ENCODE results near the gene MTCL1.

The MTCL1 gene

GRCh38 chr18:8803063-8803795 is 97.9 kb downstream of the MTCL1 start:
- no peak for DNase-seq (ENCODE audit: low read depth, low spot score)
- no peak overlapping the region for H3K27ac ChIP-seq

- DNase-seq (ENCODE audit: low read depth, low spot score), result no peak
- H3K27ac ChIP-seq, result no peak overlapping the region
Observed at GRCh38 chr18:8803957-8804356, 98.6 kb downstream of the MTCL1 start.

- H3K27ac ChIP-seq, result no peak overlapping the region
- no peak for DNase-seq (ENCODE audit: low read depth, low spot score)
Observed at GRCh38 chr18:8805552-8805951, 100.2 kb downstream of the MTCL1 start.

- no peak overlapping the region for H3K27ac ChIP-seq
- no peak for DNase-seq (ENCODE audit: low read depth, low spot score)
Observed at GRCh38 chr18:8806100-8806797, 100.9 kb downstream of the MTCL1 start.

GRCh38 chr18:8806798-8807487 is 101.6 kb downstream of the MTCL1 start:
- DNase-seq (ENCODE audit: low read depth, low spot score), result no peak
- no peak overlapping the region for H3K27ac ChIP-seq

- DNase-seq (ENCODE audit: low read depth, low spot score), result no peak
- no peak overlapping the region for H3K27ac ChIP-seq
Observed at GRCh38 chr18:8807488-8807805, 102.1 kb downstream of the MTCL1 start.

GRCh38 chr18:8808001-8808400 is 102.6 kb downstream of the MTCL1 start:
- no peak overlapping the region for H3K27ac ChIP-seq
- DNase-seq (ENCODE audit: low read depth, low spot score), result no peak

GRCh38 chr18:8809514-8809913 is 104.2 kb downstream of the MTCL1 start:
- H3K27ac ChIP-seq, result no peak overlapping the region
- DNase-seq (ENCODE audit: low read depth, low spot score), result no peak

GRCh38 chr18:8810157-8810556 is 104.8 kb downstream of the MTCL1 start:
- no peak overlapping the region for H3K27ac ChIP-seq
- no peak for DNase-seq (ENCODE audit: low read depth, low spot score)

- DNase-seq (ENCODE audit: low read depth, low spot score), result no peak
- H3K27ac ChIP-seq, result no peak overlapping the region
Observed at GRCh38 chr18:8811115-8811514, 105.8 kb downstream of the MTCL1 start.

- no peak for DNase-seq (ENCODE audit: low read depth, low spot score)
- H3K27ac ChIP-seq, result no peak overlapping the region
Observed at GRCh38 chr18:8812631-8813030, 107.3 kb downstream of the MTCL1 start.

GRCh38 chr18:8813611-8814010 is 108.3 kb downstream of the MTCL1 start:
- no peak overlapping the region for H3K27ac ChIP-seq
- DNase-seq (ENCODE audit: low read depth, low spot score), result no peak

GRCh38 chr18:8814206-8814605 is 108.8 kb downstream of the MTCL1 start:
- no peak for DNase-seq (ENCODE audit: low read depth, low spot score)
- no peak overlapping the region for H3K27ac ChIP-seq

GRCh38 chr18:8816220-8816619 is 110.9 kb downstream of the MTCL1 start:
- DNase-seq (ENCODE audit: low read depth, low spot score), result no peak
- H3K27ac ChIP-seq, result no peak overlapping the region

GRCh38 chr18:8816816-8817215 is 111.5 kb downstream of the MTCL1 start:
- no peak for DNase-seq (ENCODE audit: low read depth, low spot score)
- no peak overlapping the region for H3K27ac ChIP-seq

- H3K27ac ChIP-seq, result no peak overlapping the region
- DNase-seq (ENCODE audit: low read depth, low spot score), result no peak
Observed at GRCh38 chr18:8818982-8819381, 113.6 kb downstream of the MTCL1 start.

GRCh38 chr18:8820396-8821082 is 115.2 kb downstream of the MTCL1 start:
- H3K27ac ChIP-seq, result no peak overlapping the region
- DNase-seq (ENCODE audit: low read depth, low spot score), result no peak

- DNase-seq (ENCODE audit: low read depth, low spot score), result no peak
- no peak overlapping the region for H3K27ac ChIP-seq
Observed at GRCh38 chr18:8821083-8821465, 115.7 kb downstream of the MTCL1 start.

GRCh38 chr18:8821531-8821930 is 116.2 kb downstream of the MTCL1 start:
- DNase-seq (ENCODE audit: low read depth, low spot score), result no peak
- no peak overlapping the region for H3K27ac ChIP-seq

GRCh38 chr18:8822643-8823042 is 117.3 kb downstream of the MTCL1 start:
- DNase-seq (ENCODE audit: low read depth, low spot score), result no peak
- no peak overlapping the region for H3K27ac ChIP-seq

- DNase-seq (ENCODE audit: low read depth, low spot score), result no peak
- H3K27ac ChIP-seq, result no peak overlapping the region
Observed at GRCh38 chr18:8823530-8823929, 118.2 kb downstream of the MTCL1 start.

Measured in epithelial cell of prostate (primary cell).